Activated naive CD8-positive, alpha-beta T cell treated with anti-CD3 and anti-CD28 coated beads for 36 hours (primary cell): ENCODE data around the gene SPTAN1. TPM values are rescaled to one million over a fixed set of nuclear protein-coding genes. Genes with fewer than 3 reads are reported as not detected.
"Not testable (repeated sequence)": the region's sequence is repeated elsewhere in the genome, so short reads cannot be mapped to it uniquely, and the experiment has no call there.

Experiments
- DNase-seq: peaks from one replicate; pipeline ENCODE4 v3.0.0; 2021
- H3K27ac Mint-ChIP-seq: one replicate; pipeline ENCODE4 v1.8.0; 2022; ENCODE audit warnings: mild to moderate bottlenecking, moderate library complexity, mixed read lengths
- H3K27me3 Mint-ChIP-seq: one replicate; pipeline ENCODE4 v1.8.0; 2022; ENCODE audit warnings: mild to moderate bottlenecking, mixed read lengths
- H3K36me3 Mint-ChIP-seq: one replicate; pipeline ENCODE4 v1.8.0; 2021; ENCODE audit warnings: mild to moderate bottlenecking, mixed read lengths
- H3K4me1 Mint-ChIP-seq: one replicate; pipeline ENCODE4 v1.8.0; 2021; ENCODE audit warnings: mixed read lengths
- H3K4me3 Mint-ChIP-seq: one replicate; pipeline ENCODE4 v1.8.0; 2022; ENCODE audit warnings: mild to moderate bottlenecking, moderate library complexity, mixed read lengths
- H3K9me3 Mint-ChIP-seq: one replicate; pipeline ENCODE4 v1.8.0; 2022; ENCODE audit warnings: mixed read lengths
- total RNA-seq, 2 experiments: library from RNA; stranded (reverse); gene quantifications; one replicate each; pipeline ENCODE4 v1.2.3, GENCODE V29; 2021

Gene SPTAN1
- total RNA-seq = 100 to 1,000 TPM; 142 to 143 TPM

DNA sequence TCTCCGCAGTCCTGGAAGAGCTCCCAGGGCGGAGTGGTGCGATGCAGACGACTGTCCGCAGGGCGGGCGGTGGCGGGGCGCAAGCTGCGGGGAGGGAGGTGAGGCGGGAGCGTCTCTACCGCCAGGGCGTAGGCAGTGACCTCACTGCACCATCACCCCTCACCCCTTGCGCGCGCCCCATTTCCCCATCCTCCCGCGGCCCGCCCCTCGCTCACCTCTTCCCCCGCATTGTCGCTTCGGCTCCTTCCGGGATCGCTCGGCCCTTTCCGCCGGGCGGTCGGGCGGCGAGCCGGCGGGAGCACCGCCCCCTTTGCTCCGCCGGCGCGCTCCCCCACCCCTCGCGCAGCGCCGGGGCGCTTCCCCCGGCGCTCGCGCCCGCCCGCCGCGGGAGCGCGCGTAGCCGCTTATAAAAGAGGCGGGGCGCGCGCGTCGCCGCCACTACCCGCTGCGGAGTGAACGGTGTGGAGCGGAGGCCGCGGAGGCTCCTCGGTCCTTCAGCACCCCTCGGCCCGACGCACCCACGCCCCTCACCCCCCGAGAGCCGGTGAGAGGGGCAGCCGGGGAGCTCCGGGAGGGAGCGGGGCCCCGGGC, at the start of gene SPTAN1:
Gene SPTAN1 (plus strand): TSS at position 435 of the 591 bp plus-strand sequence. CDS start 14,154 bp downstream, outside the sequence.
- DNase-seq = peak; percentile 97
- Mint-ChIP-seq H3K27ac (peak within 1 kb of the TSS; percentile 92), H3K27me3 (no peaks in the 10 kb centered on the region), H3K36me3 (peaks cover under 1% of the 10 kb centered on the region), H3K9me3 (no peaks in the 10 kb centered on the region), H3K4me1 (peaks cover 31% of the 10 kb centered on the region), H3K4me3 (peak within 1 kb of the TSS; percentile 93)

DNA sequence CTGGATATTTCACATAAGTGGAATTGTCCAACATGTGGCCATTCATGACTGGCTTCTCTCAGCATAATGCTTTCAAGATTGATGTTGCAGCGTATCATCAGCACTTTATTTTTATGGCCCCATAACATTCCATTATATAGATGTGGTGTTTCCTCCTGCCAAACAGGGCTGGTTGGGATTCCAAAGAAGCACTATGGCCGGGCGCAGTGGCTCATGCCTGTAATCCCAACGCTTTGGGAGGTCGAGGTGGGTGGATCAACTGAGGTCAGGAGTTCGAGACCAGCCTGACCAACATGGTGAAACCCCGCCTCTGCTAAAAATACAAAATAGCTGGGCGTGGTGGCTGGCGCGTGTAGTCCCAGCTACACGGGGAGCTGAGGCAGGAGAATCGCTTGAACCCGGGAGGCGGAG, 49.0 kb upstream of the SPTAN1 start:
- not testable (repeated sequence) for H3K36me3 Mint-ChIP-seq, H3K9me3 Mint-ChIP-seq, DNase-seq, H3K27me3 Mint-ChIP-seq
- H3K27ac Mint-ChIP-seq = peak overlapping the region; percentile 25
- peak overlapping the region; percentile 99 for H3K4me3 Mint-ChIP-seq
- peaks cover 13% of the 10 kb centered on the region for H3K4me1 Mint-ChIP-seq

DNA sequence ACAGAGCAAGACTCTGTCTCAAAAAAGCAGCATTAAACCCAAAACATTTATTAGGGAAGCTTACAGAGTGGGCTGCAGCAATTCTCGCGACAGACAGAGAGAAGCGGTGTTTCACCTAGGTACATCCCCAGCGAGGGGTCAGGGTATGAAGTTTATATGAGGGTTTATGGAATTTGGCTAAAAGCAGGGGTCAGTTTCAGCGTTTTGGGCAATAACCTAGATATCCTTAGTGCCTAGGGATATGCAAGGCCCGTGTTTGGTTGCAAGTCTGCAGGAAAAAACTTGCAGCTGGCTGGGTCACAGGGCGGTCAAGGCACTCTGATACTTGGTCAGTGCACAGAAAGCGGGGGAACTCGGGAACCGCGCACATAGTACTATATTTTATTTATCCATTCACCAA, 48.5 kb upstream of the SPTAN1 start:
- H3K9me3 Mint-ChIP-seq = no peaks in the 10 kb centered on the region
- H3K27ac Mint-ChIP-seq = peak overlapping the region; percentile 25
- H3K4me1 Mint-ChIP-seq = peaks cover 17% of the 10 kb centered on the region
- H3K36me3 Mint-ChIP-seq = peaks cover 6% of the 10 kb centered on the region
- no peak for DNase-seq
- H3K4me3 Mint-ChIP-seq = peak overlapping the region; percentile 99
- no peaks in the 10 kb centered on the region for H3K27me3 Mint-ChIP-seq

DNA sequence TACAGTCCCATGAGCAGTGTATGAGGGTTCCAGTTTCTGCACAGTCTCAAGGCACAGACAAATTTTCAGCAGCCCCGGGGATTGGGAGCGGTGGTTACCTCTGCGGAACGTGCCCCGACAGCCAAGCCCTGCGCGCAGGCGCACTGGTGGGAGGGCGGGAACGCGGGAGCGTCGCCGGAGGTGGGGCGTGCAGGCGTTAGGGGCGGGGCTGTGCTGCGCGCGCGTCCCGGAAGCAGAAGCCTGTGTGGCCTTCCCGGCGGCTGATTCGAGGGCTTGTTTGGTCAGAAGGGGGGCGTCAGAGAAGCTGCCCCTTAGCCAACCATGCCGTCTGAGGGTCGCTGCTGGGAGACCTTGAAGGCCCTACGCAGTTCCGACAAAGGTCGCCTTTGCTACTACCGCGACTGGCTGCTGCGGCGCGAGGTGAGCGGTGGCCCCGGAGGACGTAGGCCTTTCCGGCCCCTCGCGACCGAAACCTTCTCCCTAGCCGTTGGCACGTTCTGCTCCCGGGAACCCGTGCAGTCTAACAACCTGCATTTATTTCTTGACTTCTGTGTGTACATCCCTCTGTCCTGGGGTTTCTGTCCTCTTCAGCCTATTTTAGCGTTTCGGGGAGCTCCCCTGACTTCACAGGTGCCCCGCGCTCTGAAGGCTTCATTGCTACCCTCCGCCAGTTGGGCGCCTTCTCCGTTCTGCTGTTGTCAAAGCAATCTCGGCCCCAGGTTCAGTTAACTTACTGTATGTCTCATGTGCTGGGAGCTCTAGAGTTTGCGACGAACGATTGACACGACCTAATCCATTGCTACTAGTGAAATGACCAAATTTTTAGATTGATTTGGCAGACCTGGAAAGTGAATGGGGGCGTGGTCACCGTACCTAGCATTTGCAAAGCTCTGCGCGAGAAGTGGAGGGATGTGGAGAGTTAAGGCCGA, 47.6 kb upstream of the SPTAN1 start, which contains the start of gene GLE1:
Gene GLE1 (plus strand): TSS at position 235 of the 929 bp plus-strand sequence. CDS start 87 bp downstream, at position 322.
- Mint-ChIP-seq H3K36me3 (peaks cover 10% of the 10 kb centered on the region), H3K27ac (peak within 1 kb of the TSS; percentile 97), H3K27me3 (no peaks in the 10 kb centered on the region), H3K4me3 (peak within 1 kb of the TSS; percentile 99), H3K9me3 (no peaks in the 10 kb centered on the region), H3K4me1 (peaks cover 22% of the 10 kb centered on the region)
- DNase-seq = peak; percentile 99

DNA sequence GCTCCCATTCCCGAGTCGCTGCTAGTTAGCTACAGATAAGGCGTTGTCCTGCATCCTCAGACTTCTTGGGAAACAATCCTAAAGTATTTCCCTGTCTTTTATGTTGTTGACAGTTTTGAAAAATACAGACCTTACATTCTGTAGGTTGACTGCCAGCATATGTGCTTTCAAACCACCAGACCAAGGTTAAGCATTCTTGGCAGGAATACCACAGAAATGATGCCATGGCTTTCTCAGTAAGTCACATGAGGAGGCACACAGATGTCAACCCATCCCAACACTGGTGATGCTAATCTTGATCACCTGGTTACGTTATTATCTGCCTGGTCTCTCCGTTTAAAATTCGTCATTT, 47.0 kb upstream of the SPTAN1 start:
- no peak for DNase-seq
- Mint-ChIP-seq H3K27me3 (no peaks in the 10 kb centered on the region), H3K4me3 (peak overlapping the region; percentile 99), H3K36me3 (peaks cover 9% of the 10 kb centered on the region), H3K4me1 (peaks cover 22% of the 10 kb centered on the region), H3K27ac (peak overlapping the region; percentile 97), H3K9me3 (no peaks in the 10 kb centered on the region)

DNA sequence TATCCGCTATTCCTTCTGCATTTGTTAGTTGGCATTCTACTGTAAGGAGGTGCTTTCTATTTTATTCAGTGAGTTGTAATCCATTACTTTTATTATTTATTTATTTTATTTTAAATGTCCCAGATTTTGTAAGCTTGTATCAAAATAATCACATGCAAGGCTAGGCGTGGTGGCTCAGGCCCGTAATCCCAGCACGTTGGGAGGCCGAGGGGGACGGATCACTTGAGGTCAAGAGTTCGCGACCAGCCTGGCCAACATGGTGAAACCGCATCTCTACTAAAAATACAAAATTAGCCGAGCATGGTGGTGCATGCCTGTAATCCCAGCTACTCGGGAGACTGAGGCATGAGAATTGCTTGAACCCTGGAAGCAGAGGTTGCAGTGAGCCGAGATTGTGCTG, 46.5 kb upstream of the SPTAN1 start:
- not testable (repeated sequence) for H3K27me3 Mint-ChIP-seq, H3K27ac Mint-ChIP-seq, H3K9me3 Mint-ChIP-seq, DNase-seq, H3K36me3 Mint-ChIP-seq
- Mint-ChIP-seq H3K4me3 (peak overlapping the region; percentile 99), H3K4me1 (peaks cover 22% of the 10 kb centered on the region)

DNA sequence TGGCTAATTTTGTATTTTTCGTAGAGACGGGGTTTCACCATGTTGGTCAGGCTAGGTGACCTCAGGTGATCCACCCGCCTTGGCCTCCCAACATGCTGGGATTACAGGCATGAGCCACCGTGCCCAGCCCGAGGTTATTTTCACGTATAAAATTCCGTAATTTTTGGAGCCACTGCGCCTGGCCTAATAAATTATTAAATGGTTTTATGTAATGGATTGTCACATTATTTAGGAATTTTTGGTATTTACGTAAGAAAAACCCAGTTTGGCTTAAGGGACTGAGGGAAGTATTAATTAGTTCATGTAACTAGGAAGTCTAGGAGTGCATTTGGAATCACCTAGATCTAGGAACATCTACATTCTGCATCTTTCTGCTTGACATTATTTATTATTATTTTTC, 39.6 kb upstream of the SPTAN1 start:
- Mint-ChIP-seq H3K4me1 (peaks cover 16% of the 10 kb centered on the region), H3K9me3 (no peaks in the 10 kb centered on the region), H3K27me3 (no peaks in the 10 kb centered on the region), H3K36me3 (peaks cover 26% of the 10 kb centered on the region), H3K4me3 (no peak overlapping the region), H3K27ac (no peak overlapping the region)
- no peak for DNase-seq

DNA sequence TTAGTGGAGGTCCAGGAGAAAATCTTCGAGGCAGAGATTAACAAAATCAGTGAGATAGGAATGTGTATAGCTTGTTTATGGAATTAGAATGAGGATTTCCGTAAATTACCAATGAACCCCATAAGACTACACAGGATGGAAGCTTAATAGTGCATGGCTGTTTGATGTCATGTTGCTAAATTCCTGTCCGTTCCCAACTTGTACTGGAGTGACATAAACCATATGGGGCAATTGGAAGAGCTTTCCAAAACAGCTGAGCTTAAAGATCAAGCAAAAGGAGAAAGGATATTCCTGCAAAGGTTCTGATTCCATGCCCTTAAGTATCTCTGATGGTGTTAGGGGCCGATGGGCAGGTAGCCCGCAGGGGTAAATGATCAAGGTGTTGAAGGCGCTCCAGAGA, 30.4 kb upstream of the SPTAN1 start:
- Mint-ChIP-seq H3K4me3 (no peak overlapping the region), H3K4me1 (no peaks in the 10 kb centered on the region), H3K36me3 (peaks cover 21% of the 10 kb centered on the region), H3K27ac (no peak overlapping the region), H3K9me3 (peaks cover 4% of the 10 kb centered on the region), H3K27me3 (no peaks in the 10 kb centered on the region)
- DNase-seq = no peak

DNA sequence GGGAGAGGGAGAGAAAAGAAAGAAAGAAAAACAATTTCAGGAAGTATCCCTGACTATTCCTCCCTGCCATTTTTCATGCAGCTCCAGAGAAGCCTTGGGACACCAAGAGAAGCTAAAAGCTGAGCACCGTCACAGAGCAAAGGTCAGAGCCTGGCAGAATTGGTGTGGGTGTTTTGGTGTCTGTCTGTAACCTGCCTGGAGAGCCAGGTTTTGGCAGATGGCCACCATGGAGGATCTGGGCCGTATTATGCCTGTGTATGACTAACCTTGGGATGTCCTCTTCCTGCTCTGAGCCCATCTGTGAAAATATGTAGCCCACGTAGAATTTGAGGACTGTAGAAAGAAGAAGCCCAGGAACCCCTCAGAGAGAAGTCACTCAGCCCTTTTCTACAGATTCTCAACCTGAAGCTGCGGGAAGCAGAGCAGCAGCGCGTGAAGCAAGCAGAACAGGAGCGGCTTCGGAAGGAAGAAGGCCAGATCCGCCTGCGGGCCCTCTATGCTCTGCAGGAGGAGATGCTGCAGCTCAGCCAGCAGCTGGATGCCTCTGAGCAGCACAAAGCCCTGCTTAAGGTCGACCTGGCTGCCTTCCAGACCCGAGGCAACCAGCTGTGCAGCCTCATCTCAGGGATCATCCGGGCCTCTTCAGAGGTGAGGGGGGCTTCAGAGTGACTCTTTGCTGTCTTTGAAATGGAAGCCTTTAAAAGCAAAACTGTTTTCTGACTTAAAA, 29.0 kb upstream of the SPTAN1 start:
- DNase-seq = no peak
- H3K9me3 Mint-ChIP-seq = peaks cover 4% of the 10 kb centered on the region
- H3K27me3 Mint-ChIP-seq = no peaks in the 10 kb centered on the region
- H3K36me3 Mint-ChIP-seq = peaks cover 13% of the 10 kb centered on the region
- no peaks in the 10 kb centered on the region for H3K4me1 Mint-ChIP-seq
- no peak overlapping the region for H3K4me3 Mint-ChIP-seq
- peak overlapping the region; percentile 7 for H3K27ac Mint-ChIP-seq

DNA sequence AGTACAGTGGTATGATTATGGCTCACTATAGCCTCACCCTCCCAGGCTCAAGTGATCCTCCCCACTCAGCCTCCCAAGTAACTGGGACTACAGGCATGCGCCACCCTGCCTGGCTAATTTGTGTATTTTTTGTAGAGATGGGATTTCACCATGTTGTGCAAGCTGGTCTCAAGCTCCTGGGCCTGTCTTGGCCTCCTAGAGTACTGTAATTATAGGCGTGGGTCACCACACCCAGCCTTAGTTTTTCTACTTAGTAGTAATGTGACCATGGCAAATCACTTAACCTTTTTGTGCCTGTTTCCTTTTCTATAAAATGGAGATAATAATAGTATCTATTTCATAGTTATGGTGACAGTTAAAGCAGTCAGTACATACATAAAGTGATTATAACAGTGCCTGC, 25.7 kb upstream of the SPTAN1 start:
- DNase-seq = no peak
- Mint-ChIP-seq H3K4me1 (no peaks in the 10 kb centered on the region), H3K4me3 (no peak overlapping the region), H3K27ac (no peak overlapping the region), H3K36me3 (peaks cover 11% of the 10 kb centered on the region), H3K9me3 (no peaks in the 10 kb centered on the region), H3K27me3 (no peaks in the 10 kb centered on the region)

DNA sequence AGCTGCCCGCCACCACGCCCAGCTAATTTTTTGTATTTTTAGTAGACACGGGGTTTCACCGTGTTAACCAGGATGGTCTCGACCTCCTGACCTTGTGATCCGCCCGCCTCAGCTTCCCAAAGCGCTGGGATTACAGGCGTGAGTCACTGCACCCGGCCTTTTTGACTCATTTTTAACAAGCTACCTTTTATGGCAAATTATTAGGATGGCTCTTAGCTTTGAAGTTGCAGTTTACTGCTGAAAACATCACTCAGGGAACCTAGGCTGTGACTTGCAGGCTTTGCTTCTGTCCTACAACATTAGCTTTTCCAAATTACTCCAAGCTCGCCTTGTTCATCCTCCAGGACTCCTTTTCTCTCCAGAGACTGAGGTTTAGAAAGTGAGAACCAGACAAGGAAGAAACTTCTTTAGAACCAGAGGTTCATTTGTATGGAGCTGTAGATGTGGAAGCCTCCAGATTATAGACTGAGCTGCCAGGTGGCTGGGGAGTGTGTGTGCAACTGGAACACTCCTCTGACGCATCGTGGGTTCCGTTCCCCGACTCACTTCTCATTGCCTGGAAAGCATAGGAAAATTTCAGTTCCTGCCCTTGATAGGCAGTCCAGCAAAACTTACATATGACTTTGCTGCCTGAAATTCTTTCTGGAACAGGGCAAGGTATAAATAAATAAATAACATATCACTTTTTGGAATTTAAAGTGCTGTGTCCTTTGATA, 23.8 kb upstream of the SPTAN1 start:
- Mint-ChIP-seq H3K27ac (peak overlapping the region; percentile 45), H3K36me3 (peaks cover 15% of the 10 kb centered on the region), H3K4me1 (peaks cover 1% of the 10 kb centered on the region), H3K9me3 (no peaks in the 10 kb centered on the region), H3K4me3 (no peak overlapping the region), H3K27me3 (no peaks in the 10 kb centered on the region)
- no peak for DNase-seq

DNA sequence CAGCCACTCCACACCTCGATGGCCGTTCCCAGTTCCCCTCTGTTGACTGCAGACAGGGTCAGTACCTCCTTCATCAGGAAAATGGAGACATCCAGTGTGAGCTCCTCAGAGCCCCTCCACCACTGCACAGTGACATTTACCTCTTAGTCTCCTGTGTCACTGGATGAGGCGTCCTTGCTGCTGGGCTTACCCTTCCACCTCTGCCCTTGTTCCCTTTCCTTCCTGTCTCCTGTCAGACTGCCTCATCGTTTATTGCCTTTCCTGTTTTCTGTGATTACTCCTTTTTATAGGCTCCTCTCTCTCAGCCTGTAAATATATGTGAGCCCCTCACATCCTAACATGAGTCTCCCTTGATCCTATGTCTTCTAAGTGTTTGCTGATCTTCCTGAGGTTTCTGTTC, 23.2 kb upstream of the SPTAN1 start:
- no peak overlapping the region for H3K27ac Mint-ChIP-seq
- H3K4me3 Mint-ChIP-seq = no peak overlapping the region
- no peak for DNase-seq
- H3K4me1 Mint-ChIP-seq = peaks cover 1% of the 10 kb centered on the region
- no peaks in the 10 kb centered on the region for H3K27me3 Mint-ChIP-seq
- peaks cover 15% of the 10 kb centered on the region for H3K36me3 Mint-ChIP-seq
- no peaks in the 10 kb centered on the region for H3K9me3 Mint-ChIP-seq

DNA sequence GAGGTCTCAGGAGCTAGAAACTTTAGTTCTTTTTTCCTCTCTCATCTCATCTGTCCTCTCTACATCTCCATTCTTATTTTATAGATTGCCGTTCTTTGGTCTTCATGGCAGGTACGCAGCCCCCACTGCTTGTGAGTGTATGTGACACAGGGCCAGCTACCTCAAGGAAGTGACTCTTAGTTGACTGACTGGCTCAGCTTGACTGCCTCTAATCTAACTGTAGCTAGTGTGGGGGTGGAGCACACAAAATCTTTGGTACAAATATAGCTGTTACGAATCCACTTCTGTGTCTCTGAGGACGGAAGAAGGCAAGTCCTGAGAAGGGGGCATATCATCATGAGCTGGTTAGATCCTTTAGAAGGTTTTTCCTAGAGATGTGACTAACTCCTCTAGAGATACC, 19.8 kb upstream of the SPTAN1 start:
- Mint-ChIP-seq H3K4me1 (peaks cover 1% of the 10 kb centered on the region), H3K4me3 (no peak overlapping the region), H3K27me3 (no peaks in the 10 kb centered on the region), H3K9me3 (no peaks in the 10 kb centered on the region), H3K36me3 (peaks cover 20% of the 10 kb centered on the region), H3K27ac (no peak overlapping the region)
- DNase-seq = no peak

DNA sequence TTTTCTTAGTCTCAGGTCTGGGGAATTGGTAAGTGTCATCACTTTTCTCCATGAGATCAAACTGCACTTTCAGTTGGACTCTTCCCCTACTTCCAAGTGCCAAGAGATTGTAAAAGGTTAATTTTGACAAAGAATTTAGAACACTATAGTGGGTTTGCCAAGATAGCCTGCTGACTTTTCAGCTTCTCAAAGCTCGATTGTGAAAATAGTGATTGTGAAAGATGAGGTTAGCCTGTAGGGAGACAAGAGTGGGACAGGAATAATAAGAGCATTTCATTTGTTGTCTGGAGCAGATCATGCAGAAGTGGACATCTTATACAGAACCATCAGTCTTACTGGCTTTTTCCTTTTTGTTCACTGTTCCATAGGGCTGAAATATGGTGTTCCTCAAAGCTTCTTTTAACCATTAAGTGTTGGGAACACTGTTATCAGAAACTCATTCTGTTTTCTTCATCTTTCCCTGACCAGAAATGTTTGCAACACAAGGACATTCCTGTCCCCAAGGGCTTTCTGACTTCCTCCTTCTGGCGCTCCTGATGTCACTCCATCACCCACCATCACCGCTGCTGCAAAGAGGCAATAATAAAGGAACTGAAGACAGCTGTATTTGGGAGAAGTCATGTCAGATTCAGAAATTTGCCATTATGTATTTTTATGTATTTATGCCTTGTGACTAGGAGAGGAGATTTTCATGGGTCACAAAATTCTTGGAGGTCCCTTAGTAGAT, 11.6 kb upstream of the SPTAN1 start:
- H3K9me3 Mint-ChIP-seq = no peaks in the 10 kb centered on the region
- no peaks in the 10 kb centered on the region for H3K4me1 Mint-ChIP-seq
- peaks cover 14% of the 10 kb centered on the region for H3K36me3 Mint-ChIP-seq
- no peak overlapping the region for H3K4me3 Mint-ChIP-seq
- H3K27me3 Mint-ChIP-seq = no peaks in the 10 kb centered on the region
- no peak overlapping the region for H3K27ac Mint-ChIP-seq
- DNase-seq = no peak
